GM21619 (cell line): ENCODE data around the gene KRTAP4-4.

Experiments
- ATAC-seq: cut with Tn5 transposase; IDR thresholded peaks from one replicate; pipeline ENCODE4 v1.9.1; 2021; ENCODE audit not compliant: unreplicated experiment

The KRTAP4-4 gene

GRCh38 chr17:41116297-41116696 is 44.3 kb downstream of the KRTAP4-4 start:
- no peak for ATAC-seq

DNA sequence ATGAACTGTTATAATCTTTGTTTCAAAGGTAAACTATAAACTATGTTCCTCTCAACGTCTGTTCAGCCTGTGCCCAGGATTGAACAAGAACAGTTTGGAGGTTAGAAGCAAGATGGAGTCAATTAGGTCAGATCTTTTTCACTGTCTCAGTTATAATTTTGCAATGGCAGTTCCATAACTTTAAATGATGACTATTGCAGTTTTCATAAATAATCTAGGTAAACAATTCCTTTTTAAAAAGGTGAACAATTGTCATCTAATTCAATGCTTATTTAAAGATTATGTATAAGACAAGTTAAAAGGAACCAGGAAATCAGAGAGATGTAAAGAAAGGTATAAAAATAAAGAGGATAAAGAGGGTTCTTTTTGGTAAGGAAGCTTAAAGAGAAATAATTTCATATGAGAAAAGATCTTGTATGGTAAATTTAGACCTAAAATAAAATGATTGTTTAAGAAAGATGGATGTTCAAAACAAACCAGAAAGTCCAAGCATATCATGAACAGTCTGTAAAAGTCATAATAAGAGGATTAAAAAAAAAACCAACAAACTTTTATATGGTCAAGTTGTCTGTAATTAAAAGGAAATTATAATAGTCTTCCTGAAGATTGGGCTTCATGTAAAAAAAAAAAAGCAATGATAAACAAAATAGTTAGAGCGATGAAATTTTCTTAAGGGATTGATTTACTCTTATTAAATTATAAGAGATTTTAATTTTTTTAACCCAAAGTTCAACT is 49.2 kb downstream of the KRTAP4-4 start:
- no peak for ATAC-seq
